Activated T-cell treated with anti-CD3 and anti-CD28 coated beads, Interleukin-2, amount 50 U/mL, for 72 hours (primary cell): ENCODE data around the gene NALCN. TPM values are rescaled to one million over a fixed set of nuclear protein-coding genes. Genes with fewer than 3 reads are reported as not detected.

Experiments
- ATAC-seq, 2 donors: fragments of 150-1000 bp; cut with Tn5 transposase; replicated peaks in 1 of 2; 2 replicates each; pipeline ENCODE4 v1.10.0; 2021; ENCODE audit warnings: moderate library complexity in 2 of 2, mild to moderate bottlenecking in 1 of 2
- DNase-seq, 2 donors: peaks; one replicate each; pipeline ENCODE4 v3.0.0; 2021 to 2022; ENCODE audit warnings: mixed read lengths in 1 of 2
- H3K27ac Mint-ChIP-seq: one replicate; pipeline ENCODE4 v1.8.0; 2022; ENCODE audit warnings: mild to moderate bottlenecking, moderate library complexity, mixed read lengths
- H3K27me3 Mint-ChIP-seq: one replicate; pipeline ENCODE4 v1.8.0; 2022; ENCODE audit warnings: low read depth, mixed read lengths
- H3K36me3 Mint-ChIP-seq, 2 donors: one replicate each; pipeline ENCODE4 v1.8.0; 2022; ENCODE audit warnings: mixed read lengths in 2 of 2, mild to moderate bottlenecking in 1 of 2; ENCODE audit not compliant: insufficient read depth in 2 of 2
- H3K4me1 Mint-ChIP-seq: one replicate; pipeline ENCODE4 v1.8.0; 2022; ENCODE audit warnings: low read depth, mixed read lengths
- H3K4me3 Mint-ChIP-seq, 2 donors: one replicate each; pipeline ENCODE4 v1.8.0; 2022; ENCODE audit warnings: mild to moderate bottlenecking in 2 of 2, mixed read lengths in 2 of 2, moderate library complexity in 2 of 2
- H3K9me3 Mint-ChIP-seq, 2 donors: one replicate each; pipeline ENCODE4 v1.8.0; 2022; ENCODE audit warnings: mixed read lengths in 2 of 2
- total RNA-seq, 2 donors: library from RNA; stranded (reverse); gene quantifications; one replicate each; pipeline ENCODE4 v1.2.3, GENCODE V29; 2022

The NALCN gene
- total RNA-seq, 2 donors from 2014 or later, result not detected

DNA sequence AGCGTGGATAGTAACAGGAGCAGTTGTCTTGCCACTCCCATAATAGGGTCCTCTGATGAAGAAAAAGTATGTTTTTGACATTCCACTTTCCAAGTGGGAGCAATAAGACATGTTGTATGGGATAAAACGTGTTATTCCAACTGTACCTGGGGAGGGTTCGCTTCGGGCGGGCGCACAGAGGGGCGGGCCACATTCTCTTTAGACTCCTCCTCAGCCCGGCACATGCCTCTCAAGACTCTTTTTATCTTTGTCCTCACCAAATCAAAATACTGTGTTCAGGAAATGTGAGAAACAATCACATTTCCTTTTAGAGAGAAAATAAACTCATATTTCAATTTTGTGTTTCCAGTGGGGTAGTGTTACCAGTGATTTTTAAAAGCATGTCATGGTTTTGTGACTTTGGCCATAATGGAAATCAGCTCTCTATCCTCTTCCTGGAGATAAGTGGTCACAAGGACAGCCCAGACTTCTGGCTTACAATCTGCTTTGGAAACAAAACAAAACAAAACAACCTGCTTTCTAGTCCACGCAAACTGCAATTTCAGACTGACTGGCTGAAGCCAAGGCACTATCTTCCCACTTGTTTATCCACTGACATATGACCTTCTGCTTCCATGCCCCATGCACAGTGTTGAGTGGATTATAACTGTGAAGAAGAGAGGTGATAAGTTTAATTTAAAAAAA, 276.1 kb downstream of the NALCN start:
- Mint-ChIP-seq H3K27me3 (peaks cover 41% of the 10 kb centered on the region), H3K27ac (no peak overlapping the region), H3K9me3 (no peaks in the 10 kb centered on the region), H3K36me3 (no peaks in the 10 kb centered on the region), H3K4me1 (no peaks in the 10 kb centered on the region), H3K4me3 (no peak overlapping the region)
- DNase-seq (no peak), ATAC-seq (no peak)

- H3K27ac Mint-ChIP-seq, result no peak overlapping the region
- ATAC-seq (no peak), DNase-seq (no peak)
- H3K9me3 Mint-ChIP-seq, result no peaks in the 10 kb centered on the region
- no peak overlapping the region for H3K4me3 Mint-ChIP-seq
- no peaks in the 10 kb centered on the region for H3K36me3 Mint-ChIP-seq
- no peaks in the 10 kb centered on the region for H3K4me1 Mint-ChIP-seq
- H3K27me3 Mint-ChIP-seq, result peaks cover 41% of the 10 kb centered on the region
Measured at GRCh38 chr13:101139081-101139480, 277.2 kb downstream of the NALCN start.

GRCh38 chr13:101127741-101128353, 288.5 kb downstream of the NALCN start:
- peak; percentile 44 to 53 for ATAC-seq
- Mint-ChIP-seq H3K9me3 (no peaks in the 10 kb centered on the region), H3K27me3 (peaks cover 10% of the 10 kb centered on the region)

DNA sequence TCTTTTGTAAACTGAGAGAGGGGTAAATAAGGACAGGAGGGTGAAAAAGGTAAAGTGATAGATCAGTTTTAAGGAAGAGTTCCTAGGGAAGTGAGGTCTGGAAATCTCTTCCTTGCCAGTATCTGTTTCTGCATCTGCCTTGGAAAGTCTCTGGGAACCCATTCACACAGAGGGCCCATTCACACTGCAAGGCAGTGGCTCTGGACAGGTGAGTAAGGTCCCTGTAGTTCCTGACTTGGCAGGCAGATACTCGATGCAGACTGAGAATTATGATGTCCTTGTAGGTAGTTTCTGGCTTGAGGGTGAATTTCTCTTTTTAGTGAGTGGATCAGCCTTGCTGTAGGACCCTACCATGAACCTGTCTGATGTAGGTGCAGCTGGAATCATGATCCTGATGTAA, 293.3 kb downstream of the NALCN start:
- no peaks in the 10 kb centered on the region for H3K36me3 Mint-ChIP-seq
- no peaks in the 10 kb centered on the region for H3K9me3 Mint-ChIP-seq
- DNase-seq (no peak), ATAC-seq (no peak)
- H3K4me3 Mint-ChIP-seq, result no peak overlapping the region
- H3K27me3 Mint-ChIP-seq, result peaks cover under 1% of the 10 kb centered on the region
- peaks cover 4% of the 10 kb centered on the region for H3K4me1 Mint-ChIP-seq
- H3K27ac Mint-ChIP-seq, result no peak overlapping the region

More at GRCh38 chr13:101127741-101128353, 288.5 kb downstream of the NALCN start:
- peaks cover 5% of the 10 kb centered on the region for H3K4me1 Mint-ChIP-seq
- H3K4me3 Mint-ChIP-seq, result no peak overlapping the region
- H3K36me3 Mint-ChIP-seq, result no peaks in the 10 kb centered on the region
- H3K27ac Mint-ChIP-seq, result no peak overlapping the region
- DNase-seq, result peak; percentile 11 to 28

- Mint-ChIP-seq H3K27me3 (peaks cover 15% of the 10 kb centered on the region), H3K4me3 (no peak overlapping the region)
Measured at GRCh38 chr13:101121608-101122007, 294.7 kb downstream of the NALCN start.

DNA sequence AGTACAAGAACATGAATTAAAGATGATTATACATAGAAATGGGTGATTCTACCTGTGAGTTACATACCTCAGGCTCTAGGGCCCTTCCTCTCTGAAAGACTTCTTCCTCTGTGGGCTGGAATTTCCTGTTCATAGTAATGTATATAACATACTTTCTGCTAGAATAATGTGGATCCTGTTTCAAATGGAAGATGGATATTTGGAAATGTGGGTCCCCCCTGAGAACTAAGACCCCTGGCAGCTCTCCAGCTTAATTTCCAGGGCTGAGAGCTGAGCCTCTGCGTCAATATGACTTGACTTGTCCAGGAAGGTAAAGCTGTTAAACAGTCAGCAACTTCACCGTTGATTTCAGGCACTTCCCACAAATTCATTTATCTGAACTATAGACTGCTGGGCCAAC, 296.3 kb downstream of the NALCN start:
- Mint-ChIP-seq H3K27me3 (peaks cover 16% of the 10 kb centered on the region), H3K36me3 (no peaks in the 10 kb centered on the region), H3K4me3 (no peak overlapping the region), H3K9me3 (no peaks in the 10 kb centered on the region), H3K4me1 (no peaks in the 10 kb centered on the region), H3K27ac (no peak overlapping the region)
- DNase-seq (no peak), ATAC-seq (no peak)

More at GRCh38 chr13:101121608-101122007, 294.7 kb downstream of the NALCN start:
- DNase-seq (no peak), ATAC-seq (no peak)
- Mint-ChIP-seq H3K4me1 (no peaks in the 10 kb centered on the region), H3K36me3 (no peaks in the 10 kb centered on the region), H3K9me3 (no peaks in the 10 kb centered on the region), H3K27ac (no peak overlapping the region)

- peaks cover 23% of the 10 kb centered on the region for H3K27me3 Mint-ChIP-seq
- DNase-seq (no peak), ATAC-seq (no peak)
- no peaks in the 10 kb centered on the region for H3K9me3 Mint-ChIP-seq
- no peaks in the 10 kb centered on the region for H3K36me3 Mint-ChIP-seq
- H3K4me1 Mint-ChIP-seq, result no peaks in the 10 kb centered on the region
- no peak overlapping the region for H3K4me3 Mint-ChIP-seq
- no peak overlapping the region for H3K27ac Mint-ChIP-seq
Measured at GRCh38 chr13:101116826-101117225, 299.5 kb downstream of the NALCN start.

- no peak overlapping the region for H3K27ac Mint-ChIP-seq
- ATAC-seq (no peak), DNase-seq (no peak)
- peaks cover 27% of the 10 kb centered on the region for H3K27me3 Mint-ChIP-seq
- H3K9me3 Mint-ChIP-seq, result no peaks in the 10 kb centered on the region
- no peaks in the 10 kb centered on the region for H3K4me1 Mint-ChIP-seq
- no peak overlapping the region for H3K4me3 Mint-ChIP-seq
- no peaks in the 10 kb centered on the region for H3K36me3 Mint-ChIP-seq
Measured at GRCh38 chr13:101116341-101116740, 300.0 kb downstream of the NALCN start.

GRCh38 chr13:101115762-101116171, 300.5 kb downstream of the NALCN start:
- H3K27ac Mint-ChIP-seq, result no peak overlapping the region
- ATAC-seq (no peak), DNase-seq (no peak)
- no peaks in the 10 kb centered on the region for H3K4me1 Mint-ChIP-seq
- H3K4me3 Mint-ChIP-seq, result no peak overlapping the region
- no peaks in the 10 kb centered on the region for H3K36me3 Mint-ChIP-seq
- no peaks in the 10 kb centered on the region for H3K9me3 Mint-ChIP-seq
- peaks cover 27% of the 10 kb centered on the region for H3K27me3 Mint-ChIP-seq

- no peak overlapping the region for H3K4me3 Mint-ChIP-seq
- H3K27me3 Mint-ChIP-seq, result peaks cover 14% of the 10 kb centered on the region
- H3K9me3 Mint-ChIP-seq, result peaks cover 0 to under 1% of the 10 kb centered on the region in 2 donors
- no peak overlapping the region for H3K27ac Mint-ChIP-seq
- peaks cover 0 to under 1% of the 10 kb centered on the region in 2 donors for H3K36me3 Mint-ChIP-seq
- H3K4me1 Mint-ChIP-seq, result no peaks in the 10 kb centered on the region
- no peak for DNase-seq
- no peak for ATAC-seq
Measured at GRCh38 chr13:101111894-101112293, 304.4 kb downstream of the NALCN start.

DNA sequence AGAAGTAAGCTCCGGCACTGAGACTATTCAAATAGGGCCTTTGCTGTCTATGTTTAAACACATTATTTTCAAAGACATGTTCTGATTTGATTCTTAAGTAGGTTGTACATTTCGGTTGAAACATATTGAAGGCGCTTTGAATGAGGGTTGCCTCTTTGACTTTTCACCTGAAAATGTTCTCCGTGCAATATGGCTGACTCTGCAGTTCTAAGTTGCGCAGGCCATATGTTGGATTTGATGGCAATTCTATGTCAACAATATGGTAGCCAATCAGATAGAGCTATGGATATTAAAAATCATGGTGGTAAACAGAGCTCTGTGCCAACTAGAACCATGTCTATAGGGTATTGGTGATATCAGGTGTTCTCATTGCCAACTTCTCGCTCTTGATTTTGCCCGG, 307.3 kb downstream of the NALCN start:
- no peak for DNase-seq
- Mint-ChIP-seq H3K4me3 (no peak overlapping the region), H3K36me3 (peaks cover 3 to 4% of the 10 kb centered on the region in 2 donors), H3K9me3 (peaks cover 4% of the 10 kb centered on the region in 2 donors), H3K4me1 (no peaks in the 10 kb centered on the region), H3K27me3 (peaks cover 17% of the 10 kb centered on the region), H3K27ac (no peak overlapping the region)
- no peak for ATAC-seq

DNA sequence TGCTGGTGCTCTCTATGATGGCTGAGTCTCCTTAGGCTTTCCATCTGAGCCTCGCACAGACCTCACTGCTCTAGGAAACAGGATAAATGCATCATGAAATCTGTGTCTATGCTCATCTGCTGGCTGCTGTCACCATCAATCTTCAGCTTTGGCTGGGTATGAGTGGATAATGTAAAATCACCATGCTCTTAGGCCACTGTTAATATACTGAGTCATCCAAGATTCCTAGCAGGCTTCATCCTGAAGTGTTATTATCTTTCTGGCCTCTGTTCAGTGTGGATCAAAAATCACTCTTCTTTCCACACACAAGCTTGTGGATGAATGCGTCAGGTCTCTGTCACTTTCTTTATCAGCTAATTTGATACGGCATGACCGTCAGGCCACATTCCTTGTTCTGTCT, 317.4 kb downstream of the NALCN start:
- Mint-ChIP-seq H3K4me3 (no peak overlapping the region), H3K27ac (no peak overlapping the region), H3K9me3 (no peaks in the 10 kb centered on the region), H3K4me1 (no peaks in the 10 kb centered on the region), H3K27me3 (peaks cover 27% of the 10 kb centered on the region), H3K36me3 (no peaks in the 10 kb centered on the region)
- ATAC-seq, result no peak
- DNase-seq, result no peak

- H3K9me3 Mint-ChIP-seq, result no peaks in the 10 kb centered on the region
- H3K27me3 Mint-ChIP-seq, result peaks cover 27% of the 10 kb centered on the region
- no peaks in the 10 kb centered on the region for H3K4me1 Mint-ChIP-seq
- no peak overlapping the region for H3K27ac Mint-ChIP-seq
- ATAC-seq, result no peak
- H3K36me3 Mint-ChIP-seq, result no peaks in the 10 kb centered on the region
- DNase-seq, result no peak
- no peak overlapping the region for H3K4me3 Mint-ChIP-seq
Measured at GRCh38 chr13:101092985-101093384, 323.3 kb downstream of the NALCN start.

DNA sequence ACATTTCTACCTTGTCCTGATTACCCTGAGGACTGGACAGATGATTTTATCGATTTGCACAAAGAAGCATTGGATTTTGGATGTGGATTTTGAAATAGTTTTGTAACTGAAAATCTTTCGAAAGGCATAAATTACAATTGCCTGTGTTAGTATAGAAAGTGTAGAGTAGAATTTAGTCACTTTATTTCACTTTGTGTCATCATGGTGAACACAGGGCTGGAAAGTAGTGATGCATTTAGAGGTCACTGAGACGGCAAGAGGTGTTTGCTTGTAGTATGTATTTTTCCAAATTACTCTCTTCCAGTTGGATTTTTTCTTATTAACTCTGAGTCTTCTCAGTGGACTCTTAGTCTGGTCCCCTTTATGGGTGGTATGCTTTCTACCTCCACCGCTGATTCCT, 326.0 kb downstream of the NALCN start:
- ATAC-seq (peak in 1 of 2 donors; percentile 64), DNase-seq (no peak)
- Mint-ChIP-seq H3K36me3 (no peaks in the 10 kb centered on the region), H3K4me3 (no peak overlapping the region), H3K27ac (no peak overlapping the region), H3K27me3 (peaks cover 28% of the 10 kb centered on the region), H3K9me3 (no peaks in the 10 kb centered on the region), H3K4me1 (no peaks in the 10 kb centered on the region)
